ENCODE data around the gene PTBP2. TPM values are rescaled to one million over a fixed set of nuclear protein-coding genes. Genes with fewer than 3 reads are reported as not detected.

Gene PTBP2
- total RNA-seq, 1 donor from 2014 or later: 8.1 TPM

DNA sequence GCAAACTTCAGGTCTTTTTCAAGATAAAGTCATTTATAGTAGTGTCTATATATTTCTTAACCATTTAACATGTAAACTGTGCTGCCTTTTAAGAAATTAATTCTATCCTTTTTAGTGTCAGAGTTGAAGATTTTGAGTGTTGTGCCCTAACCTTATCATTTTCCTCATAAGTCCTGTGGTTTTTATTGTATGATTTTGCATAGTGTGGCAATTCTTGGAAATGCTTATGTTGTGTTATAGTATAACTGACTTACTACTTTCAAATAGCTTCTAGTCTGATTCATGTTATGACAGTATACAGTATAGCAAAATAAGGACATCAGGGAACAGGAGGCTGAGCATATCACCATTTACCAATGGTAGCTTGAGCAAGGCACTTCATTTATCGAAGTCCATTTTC, 99.1 kb downstream of the PTBP2 start:
- H3K27me3 ChIP-seq (ENCODE audit: control insufficient read depth, insufficient read depth, low read length): no peaks in the 10 kb centered on the region
- TF ChIP-seq, protein P1, sequence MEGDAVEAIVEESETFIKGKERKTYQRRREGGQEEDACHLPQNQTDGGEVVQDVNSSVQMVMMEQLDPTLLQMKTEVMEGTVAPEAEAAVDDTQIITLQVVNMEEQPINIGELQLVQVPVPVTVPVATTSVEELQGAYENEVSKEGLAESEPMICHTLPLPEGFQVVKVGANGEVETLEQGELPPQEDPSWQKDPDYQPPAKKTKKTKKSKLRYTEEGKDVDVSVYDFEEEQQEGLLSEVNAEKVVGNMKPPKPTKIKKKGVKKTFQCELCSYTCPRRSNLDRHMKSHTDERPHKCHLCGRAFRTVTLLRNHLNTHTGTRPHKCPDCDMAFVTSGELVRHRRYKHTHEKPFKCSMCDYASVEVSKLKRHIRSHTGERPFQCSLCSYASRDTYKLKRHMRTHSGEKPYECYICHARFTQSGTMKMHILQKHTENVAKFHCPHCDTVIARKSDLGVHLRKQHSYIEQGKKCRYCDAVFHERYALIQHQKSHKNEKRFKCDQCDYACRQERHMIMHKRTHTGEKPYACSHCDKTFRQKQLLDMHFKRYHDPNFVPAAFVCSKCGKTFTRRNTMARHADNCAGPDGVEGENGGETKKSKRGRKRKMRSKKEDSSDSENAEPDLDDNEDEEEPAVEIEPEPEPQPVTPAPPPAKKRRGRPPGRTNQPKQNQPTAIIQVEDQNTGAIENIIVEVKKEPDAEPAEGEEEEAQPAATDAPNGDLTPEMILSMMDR (IDR thresholded peaks at IDR 0.05; ENCODE audit: insufficient read depth, low read length, poor library complexity, severe bottlenecking): no peak
- no peaks in the 10 kb centered on the region for H3K36me3 ChIP-seq (ENCODE audit: control insufficient read depth, insufficient read depth, low read length)
- DNase-seq (ENCODE audit: low read depth): no peak
- no peak overlapping the region for H3K4me3 ChIP-seq (ENCODE audit: low read depth, low read length)

DNA sequence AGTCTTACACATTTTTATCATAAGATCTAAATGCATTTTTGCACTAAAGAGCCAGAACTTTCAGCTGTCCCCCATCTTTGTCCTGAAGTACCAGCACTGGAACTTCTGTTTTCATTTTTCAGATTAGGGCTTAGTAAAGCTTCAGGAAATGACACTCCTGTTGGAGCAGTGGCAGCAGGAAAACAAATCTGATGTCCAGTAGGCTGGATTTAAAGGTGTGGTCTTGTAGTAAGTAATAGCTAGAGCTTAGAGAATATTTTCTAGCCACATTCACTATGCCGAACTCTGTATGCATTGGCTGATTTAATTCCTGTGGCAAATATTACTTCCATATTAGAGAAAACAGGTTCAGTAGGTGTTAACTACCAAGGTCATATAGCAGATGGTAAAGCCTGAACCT, 103.6 kb downstream of the PTBP2 start:
- no peak overlapping the region for H3K4me3 ChIP-seq (ENCODE audit: low read depth, low read length)
- no peaks in the 10 kb centered on the region for H3K27me3 ChIP-seq (ENCODE audit: control insufficient read depth, insufficient read depth, low read length)
- no peak for DNase-seq (ENCODE audit: low read depth)
- H3K36me3 ChIP-seq (ENCODE audit: control insufficient read depth, insufficient read depth, low read length): no peaks in the 10 kb centered on the region
- TF ChIP-seq, protein P1 (IDR thresholded peaks at IDR 0.05; ENCODE audit: insufficient read depth, low read length, poor library complexity, severe bottlenecking): no peak

DNA sequence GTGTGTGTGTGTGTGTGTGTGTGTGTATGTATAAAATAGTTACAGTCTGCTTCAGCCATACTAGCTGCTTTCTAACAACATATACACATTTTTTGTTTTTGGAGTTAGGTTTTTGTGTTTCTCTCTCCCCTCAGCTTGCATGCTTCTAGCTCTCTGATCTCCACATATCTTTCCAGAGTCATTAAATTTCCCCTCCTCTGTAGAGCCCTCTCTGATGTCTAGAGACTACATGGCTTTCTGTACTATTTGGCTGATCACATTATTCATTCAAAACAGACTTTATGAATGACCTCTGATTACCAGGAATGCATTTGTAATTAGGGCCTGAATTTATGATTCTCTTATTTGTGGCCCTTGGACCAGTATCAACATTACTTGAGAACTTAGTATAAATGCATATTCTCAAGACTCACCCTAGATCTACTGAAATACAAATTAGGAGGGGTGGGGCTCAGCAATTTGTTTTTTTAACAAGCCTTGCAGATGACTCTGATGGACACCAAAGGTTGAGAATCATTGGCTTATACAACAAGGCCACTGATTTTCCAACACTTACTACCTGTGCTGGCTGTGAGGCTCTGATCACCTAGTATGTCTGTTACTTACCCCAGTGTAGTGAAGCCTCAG, 104.5 kb downstream of the PTBP2 start:
- H3K4me3 ChIP-seq (ENCODE audit: low read depth, low read length): no peak overlapping the region
- H3K36me3 ChIP-seq (ENCODE audit: control insufficient read depth, insufficient read depth, low read length): no peaks in the 10 kb centered on the region
- no peaks in the 10 kb centered on the region for H3K27me3 ChIP-seq (ENCODE audit: control insufficient read depth, insufficient read depth, low read length)
- DNase-seq (ENCODE audit: low read depth): no peak
- TF ChIP-seq, protein P1 (IDR thresholded peaks at IDR 0.05; ENCODE audit: insufficient read depth, low read length, poor library complexity, severe bottlenecking): no peak

DNA sequence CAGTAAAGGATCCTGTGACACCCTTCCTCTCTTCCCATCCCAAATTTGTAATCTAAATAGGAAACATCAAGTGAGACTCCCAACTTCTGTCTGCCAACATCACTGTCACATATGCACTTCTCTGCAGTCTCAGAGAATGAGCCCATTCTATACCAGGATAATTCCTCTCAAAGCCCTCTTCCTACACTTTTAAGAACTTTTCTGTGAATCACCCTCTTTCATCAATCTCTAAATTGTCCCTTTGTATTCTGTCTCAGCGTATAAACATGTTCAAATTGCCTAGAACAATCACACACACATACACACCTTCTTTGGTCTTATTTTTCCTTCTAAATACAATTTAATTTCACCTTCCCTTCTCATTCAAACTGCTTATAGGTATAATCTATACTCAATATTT, 111.8 kb downstream of the PTBP2 start:
- no peaks in the 10 kb centered on the region for H3K27me3 ChIP-seq (ENCODE audit: control insufficient read depth, insufficient read depth, low read length)
- no peak overlapping the region for H3K4me3 ChIP-seq (ENCODE audit: low read depth, low read length)
- DNase-seq (ENCODE audit: low read depth): no peak
- H3K36me3 ChIP-seq (ENCODE audit: control insufficient read depth, insufficient read depth, low read length): no peaks in the 10 kb centered on the region
- TF ChIP-seq, protein P1 (IDR thresholded peaks at IDR 0.05; ENCODE audit: insufficient read depth, low read length, poor library complexity, severe bottlenecking): no peak

DNA sequence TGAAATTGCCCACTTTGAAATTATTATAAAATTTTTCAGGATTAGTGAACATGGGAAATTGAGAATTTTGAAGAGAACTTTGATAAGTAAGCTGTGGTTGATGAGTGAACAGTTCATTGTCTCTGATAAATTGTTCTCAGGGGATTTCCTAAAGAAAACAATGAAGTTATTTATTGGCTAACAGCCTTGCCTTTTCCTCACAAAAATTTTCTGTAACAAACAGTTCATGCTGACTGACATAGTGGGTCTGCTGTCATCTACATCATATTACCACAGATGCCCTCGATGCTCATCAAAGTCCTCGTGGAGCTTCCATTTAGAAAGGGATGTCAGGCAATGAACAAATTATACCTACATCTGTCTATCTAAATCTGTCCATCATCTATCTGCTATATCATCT, 113.4 kb downstream of the PTBP2 start:
- no peak for DNase-seq (ENCODE audit: low read depth)
- H3K4me3 ChIP-seq (ENCODE audit: low read depth, low read length): no peak overlapping the region

More for the DNA sequence above, 113.4 kb downstream of the PTBP2 start:
- Histone ChIP-seq H3K36me3 (ENCODE audit: control insufficient read depth, insufficient read depth, low read length) (no peaks in the 10 kb centered on the region), H3K27me3 (ENCODE audit: control insufficient read depth, insufficient read depth, low read length) (no peaks in the 10 kb centered on the region)
- TF ChIP-seq, protein P1 (IDR thresholded peaks at IDR 0.05; ENCODE audit: insufficient read depth, low read length, poor library complexity, severe bottlenecking): no peak

All from kidney epithelial cell (primary cell).